ENCODE results near the gene TMEM158. TPM values are rescaled to one million over a fixed set of nuclear protein-coding genes. Genes with fewer than 3 reads are reported as not detected.

TMEM158 gene
- total RNA-seq, result 0.48 TPM
- long read RNA-seq, partial matches to known transcripts, result 0 of 3 reads
- long read RNA-seq, other reads (novel, unspliced or antisense), result 0 of 3 reads

GRCh38 chr3:45226206-45226915 is at the start of gene TMEM158:
Gene TMEM158 (minus strand): TSS chr3:45226287. CDS start chr3:45226027, 260 bp downstream.
- peak; percentile 98 for ATAC-seq (ENCODE audit: poor library complexity)
- intact Hi-C loops (cut with DNase I), result loop anchor here (10.0 kb wide), 1 partner anchor 268 kb away; no protein-coding TSS in a partner anchor
- DNase-seq, result peak; percentile 90

- no peak for ATAC-seq (ENCODE audit: poor library complexity)
- intact Hi-C loops (cut with DNase I), result no loop called here
- no peak for DNase-seq
These were observed 49.1 kb upstream of the TMEM158 start for GRCh38 chr3:45275006-45275704.

DNA sequence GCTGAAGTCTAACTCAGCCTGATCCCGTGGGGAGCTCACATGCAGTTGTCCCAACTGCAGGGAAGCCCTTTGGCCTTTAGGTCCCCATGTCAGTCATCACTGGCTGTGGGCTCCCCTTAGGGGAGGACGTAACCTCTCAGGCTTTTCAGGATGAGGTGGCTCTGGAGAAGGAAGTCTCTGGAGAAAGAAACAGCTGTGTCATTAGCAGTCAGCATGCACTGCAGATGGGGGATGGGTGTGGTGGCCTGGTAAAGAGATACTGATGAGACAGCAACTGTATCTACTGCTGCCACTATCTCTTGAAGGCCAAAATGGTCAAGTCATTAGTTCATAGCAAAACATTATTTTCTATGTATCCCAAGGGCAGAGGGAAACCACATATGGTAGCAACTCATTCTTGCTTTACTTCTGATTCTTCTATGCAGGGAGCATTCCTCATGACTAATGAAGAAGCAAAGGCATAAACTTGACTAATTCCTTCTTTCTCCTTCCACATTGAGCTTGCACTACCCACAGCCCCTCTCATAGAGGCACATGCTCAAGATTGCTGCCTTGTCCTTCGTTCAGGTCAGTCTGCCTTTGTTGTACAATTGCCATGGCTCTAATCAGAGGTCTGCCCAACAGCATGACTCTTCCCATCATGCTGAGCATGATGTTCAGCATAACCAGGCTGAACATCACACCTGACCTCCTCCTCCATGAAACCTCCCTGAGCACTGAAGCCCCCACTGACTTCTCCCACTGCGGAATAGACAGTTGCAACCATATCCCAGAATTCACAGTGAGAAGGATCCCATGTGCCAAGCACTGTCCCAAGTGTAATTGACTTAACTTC is 47.8 kb upstream of the TMEM158 start:
- ATAC-seq (ENCODE audit: poor library complexity) (no peak), DNase-seq (peak; percentile 41)
- intact Hi-C loops (cut with DNase I), result no loop called here

GRCh38 chr3:45272828-45273470 is 46.9 kb upstream of the TMEM158 start:
- ATAC-seq (ENCODE audit: poor library complexity) (no peak), DNase-seq (no peak)
- intact Hi-C loops (cut with DNase I), result no loop called here

GRCh38 chr3:45272032-45272810 is 46.1 kb upstream of the TMEM158 start:
- no peak for DNase-seq
- intact Hi-C loops (cut with DNase I), result no loop called here
- no peak for ATAC-seq (ENCODE audit: poor library complexity)

GRCh38 chr3:45269952-45270351 is 43.9 kb upstream of the TMEM158 start:
- no peak for DNase-seq
- ATAC-seq (ENCODE audit: poor library complexity), result no peak
- intact Hi-C loops (cut with DNase I), result no loop called here

DNA sequence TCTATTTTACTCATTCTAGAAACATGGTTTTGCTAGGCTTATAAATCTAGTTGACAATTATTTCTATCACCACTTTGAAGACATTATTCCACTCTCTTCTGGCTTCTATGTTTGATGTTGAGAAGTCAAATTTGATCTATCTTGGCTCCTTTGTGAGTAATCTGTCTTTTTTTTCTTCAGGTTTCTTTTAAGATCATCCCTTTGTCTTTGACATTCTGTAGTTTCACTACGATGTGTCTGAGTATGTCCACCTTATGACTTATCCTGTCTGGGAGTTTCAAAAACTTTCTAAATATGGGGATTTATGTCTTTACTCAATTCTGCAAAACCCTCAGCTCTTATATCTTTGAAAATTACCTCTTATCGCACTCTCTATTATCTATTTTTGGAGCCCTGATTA is 41.0 kb upstream of the TMEM158 start:
- no peak for ATAC-seq (ENCODE audit: poor library complexity)
- intact Hi-C loops (cut with DNase I), result no loop called here
- DNase-seq, result no peak

- intact Hi-C loops (cut with DNase I), result no loop called here
- no peak for ATAC-seq (ENCODE audit: poor library complexity)
These were observed 35.4 kb upstream of the TMEM158 start for GRCh38 chr3:45261333-45262110.

DNA sequence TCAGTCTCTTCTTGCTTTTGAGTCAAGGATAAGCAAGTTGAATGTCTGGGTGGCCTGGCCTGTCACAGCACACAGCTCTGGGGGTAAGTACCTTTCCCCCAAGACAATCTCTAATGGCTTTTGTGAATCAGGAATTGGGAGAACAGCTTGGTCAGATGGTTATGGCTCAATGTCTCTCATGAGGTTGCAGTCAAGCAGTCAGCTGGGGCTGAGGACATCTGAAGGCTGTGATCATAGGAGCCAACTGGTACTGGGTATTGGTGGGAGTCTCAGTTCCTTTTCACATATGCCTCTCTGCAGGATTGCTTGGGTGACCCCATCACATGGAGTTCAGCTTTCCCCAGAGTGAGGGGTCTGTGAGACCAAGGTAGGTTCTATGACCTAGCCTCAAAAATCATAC is 33.0 kb upstream of the TMEM158 start:
- ATAC-seq (ENCODE audit: poor library complexity) (no peak), DNase-seq (no peak)
- intact Hi-C loops (cut with DNase I), result no loop called here

More at GRCh38 chr3:45261333-45262110, 35.4 kb upstream of the TMEM158 start:
- no peak for DNase-seq

GRCh38 chr3:45258317-45258716 is 32.2 kb upstream of the TMEM158 start:
- intact Hi-C loops (cut with DNase I), result no loop called here
- ATAC-seq (ENCODE audit: poor library complexity) (no peak), DNase-seq (no peak)

DNA sequence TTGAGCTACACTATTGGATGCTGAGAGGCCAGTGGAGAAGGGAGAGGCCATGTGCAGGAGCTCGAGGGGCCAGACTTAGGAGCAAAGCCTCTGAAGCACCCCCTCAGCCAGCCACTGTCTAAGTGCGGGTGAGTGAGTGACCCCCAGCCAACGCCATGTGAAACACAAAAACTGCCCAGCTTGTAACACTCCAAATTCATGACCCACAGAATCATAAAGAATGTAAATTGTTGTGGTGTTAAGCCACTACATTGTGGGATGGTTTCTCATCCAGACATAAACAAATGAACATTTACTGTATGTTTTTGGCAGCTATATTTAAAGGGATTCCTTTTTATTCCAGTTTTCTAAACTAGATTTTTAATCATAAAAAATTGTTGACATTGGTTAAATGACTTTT is 27.2 kb upstream of the TMEM158 start:
- no peak for DNase-seq
- no peak for ATAC-seq (ENCODE audit: poor library complexity)
- intact Hi-C loops (cut with DNase I), result no loop called here

DNA sequence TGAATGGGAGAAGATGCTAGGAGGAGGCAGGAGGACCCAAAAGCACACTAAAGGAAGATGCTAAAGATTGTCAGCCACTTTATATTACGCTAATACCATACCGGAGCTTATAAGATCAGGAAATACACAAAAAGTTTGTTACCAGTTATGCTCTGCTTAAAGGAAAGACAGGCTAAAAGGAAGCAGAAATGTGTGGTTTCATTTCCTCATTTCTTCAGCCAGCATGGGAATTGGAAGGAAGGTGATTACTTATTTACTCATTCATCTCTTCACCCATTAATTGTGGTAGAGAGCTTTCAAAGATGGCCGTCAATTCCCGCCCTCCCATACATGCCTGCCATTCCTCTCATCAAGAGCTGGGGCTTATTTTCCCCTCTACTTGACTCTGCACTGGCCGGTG is 26.7 kb upstream of the TMEM158 start:
- DNase-seq, result no peak
- intact Hi-C loops (cut with DNase I), result no loop called here
- no peak for ATAC-seq (ENCODE audit: poor library complexity)

DNA sequence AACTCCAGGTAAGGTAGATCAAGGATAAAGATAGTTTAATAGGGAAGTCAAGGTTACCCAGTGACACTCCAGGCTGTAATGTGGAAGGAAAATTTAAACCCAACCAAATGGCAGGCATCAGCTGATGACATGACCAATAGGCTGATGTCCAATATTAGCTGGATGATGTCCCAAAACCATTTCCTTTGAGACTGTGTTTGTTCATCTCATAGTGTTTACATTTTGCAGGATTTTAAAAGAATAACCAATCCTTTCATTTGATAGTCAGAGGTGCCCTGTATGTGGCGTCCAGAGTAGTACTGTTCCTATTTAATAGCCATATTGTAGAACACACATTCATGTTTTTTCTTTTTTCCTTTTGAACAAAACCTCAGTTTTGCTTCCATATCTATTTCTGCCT is 23.3 kb upstream of the TMEM158 start:
- intact Hi-C loops (cut with DNase I), result no loop called here
- DNase-seq, result no peak
- no peak for ATAC-seq (ENCODE audit: poor library complexity)

- intact Hi-C loops (cut with DNase I), result no loop called here
- ATAC-seq (ENCODE audit: poor library complexity) (no peak), DNase-seq (no peak)
These were observed 20.2 kb upstream of the TMEM158 start for GRCh38 chr3:45246241-45246640.

DNA sequence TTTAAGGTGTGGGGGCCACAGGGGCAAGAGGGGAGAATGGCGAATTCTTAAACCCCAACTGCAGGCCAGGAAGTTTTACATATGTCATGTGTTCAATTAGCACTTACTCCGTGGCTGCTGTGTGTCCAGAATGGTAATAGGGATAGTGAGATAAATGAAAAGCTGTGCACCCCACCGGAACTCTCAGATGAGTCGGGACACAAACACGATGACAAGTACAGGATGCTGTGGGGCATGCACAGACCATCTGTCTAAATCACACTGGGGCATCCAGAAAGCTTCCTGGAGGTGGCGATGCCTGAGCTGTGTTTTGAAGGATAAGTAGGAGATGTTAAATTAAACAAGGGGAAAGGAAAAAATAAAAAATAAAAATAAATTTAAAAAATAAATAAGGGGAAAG is 18.3 kb upstream of the TMEM158 start:
- no peak for DNase-seq
- intact Hi-C loops (cut with DNase I), result no loop called here
- no peak for ATAC-seq (ENCODE audit: poor library complexity)

DNA sequence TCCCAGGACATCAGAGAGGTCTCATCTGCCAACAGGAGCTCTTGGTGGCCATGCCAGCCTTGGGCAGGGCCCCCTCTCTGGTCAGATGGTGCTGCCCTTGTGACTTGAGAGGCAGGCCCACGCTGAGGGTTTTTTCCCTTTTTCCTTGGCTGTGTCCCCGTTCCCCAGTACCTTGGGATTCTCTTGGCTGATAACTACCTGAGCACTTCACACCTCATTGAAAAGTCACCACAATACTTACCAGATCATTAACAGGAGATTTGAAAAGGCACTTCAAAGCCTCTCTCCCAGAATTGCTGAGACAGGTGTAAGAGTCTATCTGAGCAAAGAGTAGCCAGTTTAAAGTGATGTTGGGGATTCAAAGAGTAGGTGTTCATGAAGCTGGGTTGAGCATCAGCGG is 15.1 kb upstream of the TMEM158 start:
- ATAC-seq (ENCODE audit: poor library complexity), result no peak
- intact Hi-C loops (cut with DNase I), result no loop called here
- DNase-seq, result no peak

DNA sequence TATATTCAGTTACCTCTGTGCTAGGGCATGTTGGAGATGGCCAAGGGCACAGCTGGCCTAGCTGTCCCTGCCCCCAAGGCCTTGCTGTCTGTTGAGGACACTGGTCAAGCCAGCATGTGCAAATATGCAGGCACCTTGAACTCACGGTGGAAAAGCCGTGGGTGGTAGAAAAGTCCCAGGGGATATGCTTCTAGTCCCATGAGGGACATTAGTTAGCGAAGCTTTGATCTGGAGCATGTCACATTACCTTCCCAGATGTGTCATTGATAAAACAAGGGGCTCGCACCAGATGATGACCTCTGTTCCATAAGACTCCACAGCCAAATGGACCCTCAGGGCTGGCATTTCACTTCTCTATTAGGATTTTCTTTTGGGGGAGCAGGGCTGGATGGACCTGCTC is 14.2 kb upstream of the TMEM158 start:
- intact Hi-C loops (cut with DNase I), result no loop called here

More for the DNA sequence above, 14.2 kb upstream of the TMEM158 start:
- ATAC-seq (ENCODE audit: poor library complexity), result no peak
- no peak for DNase-seq
